A673 (cell line): Measurements from ENCODE around the gene FAM20B.

Source experiments
- CTCF ChIP-seq: fragments of 300-800, 200-600 bp; sonication (generic); conservative IDR thresholded peaks from 2 replicates; pipeline ENCODE4 v1.5.1; 2017; ENCODE audit warnings: low read depth, mild to moderate bottlenecking, antibody characterized with exemption, low read length, moderate library complexity, mixed read lengths
- EZH2 ChIP-seq: fragments of 200-600 bp; sonication (generic); IDR thresholded peaks from 2 replicates; pipeline ENCODE4 v1.6.1; 2017; ENCODE audit warnings: borderline replicate concordance, low read depth, mild to moderate bottlenecking, mixed read lengths, antibody characterized with exemption, low read length; ENCODE audit not compliant: poor library complexity, severe bottlenecking

GRCh38 chr1:179080866-179081686 lies 55.4 kb downstream of the FAM20B start:
- no peak for TF ChIP-seq CTCF
- no peak for TF ChIP-seq EZH2
